HT1080 (cell line): Measurements from ENCODE around the gene TMIGD2. TPM values are rescaled to one million over a fixed set of nuclear protein-coding genes. Genes with fewer than 3 reads are reported as not detected.

Experiments used
- DNase-seq: peaks from one replicate; pipeline ENCODE4 v3.0.0-alpha.2; 2015; ENCODE audit warnings: low read depth
- total RNA-seq: library from RNA; depleted of rRNA; stranded (reverse); fragments of >200 nt; shearing (Covaris generic); gene quantifications from 2 replicates; pipeline ENCODE4 v1.2.3, GENCODE V29; 2014

Gene TMIGD2
- total RNA-seq, 1 experiment from 2014 or later = not detected

- DNase-seq = no peak
Observed at GRCh38 chr19:4326837-4327251, 24.7 kb upstream of the TMIGD2 start.

GRCh38 chr19:4326215-4326836 is 24.1 kb upstream of the TMIGD2 start:
- no peak for DNase-seq

GRCh38 chr19:4324228-4324627 is 22.0 kb upstream of the TMIGD2 start:
- no peak for DNase-seq

- no peak for DNase-seq
Observed at GRCh38 chr19:4323692-4324091, 21.5 kb upstream of the TMIGD2 start.

- DNase-seq = no peak
Observed at GRCh38 chr19:4322942-4323665, 20.9 kb upstream of the TMIGD2 start.

- no peak for DNase-seq
Observed at GRCh38 chr19:4320419-4320818, 18.2 kb upstream of the TMIGD2 start.

- no peak for DNase-seq
Observed at GRCh38 chr19:4319067-4319718, 17.0 kb upstream of the TMIGD2 start.

- DNase-seq = no peak
Observed at GRCh38 chr19:4318460-4318859, 16.3 kb upstream of the TMIGD2 start.

GRCh38 chr19:4316956-4317355 is 14.8 kb upstream of the TMIGD2 start:
- DNase-seq = no peak

GRCh38 chr19:4313847-4314490 is 11.8 kb upstream of the TMIGD2 start:
- no peak for DNase-seq

GRCh38 chr19:4310247-4311121 is 8.3 kb upstream of the TMIGD2 start:
- DNase-seq = no peak

- DNase-seq = no peak
Observed at GRCh38 chr19:4305659-4306058, 3.5 kb upstream of the TMIGD2 start.

GRCh38 chr19:4305257-4305612 is 3.0 kb upstream of the TMIGD2 start:
- no peak for DNase-seq

- peak; percentile 53 for DNase-seq
Observed at GRCh38 chr19:4304538-4305256, 2.5 kb upstream of the TMIGD2 start, which contains the start of gene FSD1. TSS of gene FSD1 (plus strand) at chr19:4304598. CDS start at chr19:4304747, 149 bp downstream.

GRCh38 chr19:4303819-4304537 is 1.8 kb upstream of the TMIGD2 start:
- no peak for DNase-seq

- no peak for DNase-seq
Observed at GRCh38 chr19:4301590-4302242, 473 bp downstream of the TMIGD2 start.

GRCh38 chr19:4300589-4300988 is 1.6 kb downstream of the TMIGD2 start:
- DNase-seq = no peak

- DNase-seq = no peak
Observed at GRCh38 chr19:4298810-4299550, 3.2 kb downstream of the TMIGD2 start.
